Neutrophil (primary cell): ENCODE results near the gene TLK1.

Experiments
- H3K27ac ChIP-seq: fragments of 200-600 bp; sonication (generic); 2 replicates; pipeline ENCODE4 v1.5.1; 2016; ENCODE audit warnings: mild to moderate bottlenecking, moderate library complexity
- H3K27me3 ChIP-seq: fragments of 200-600 bp; sonication (generic); 2 replicates; pipeline ENCODE4 v1.6.0; 2016; ENCODE audit warnings: mild to moderate bottlenecking
- H3K36me3 ChIP-seq: fragments of 200-600 bp; sonication (generic); 2 replicates; pipeline ENCODE4 v1.5.1; 2017
- H3K4me1 ChIP-seq, 2 experiments: fragments of 200-600 bp in 1 of 2; sonication (generic) in 1 of 2; 1 replicate in 1 of 2; 2 replicates in 1 of 2; pipeline versions ENCODE4 v1.5.1 to v1.6.1; 2013 to 2016; ENCODE audit warnings: low read depth in 1 of 2, low read length in 1 of 2, mild to moderate bottlenecking in 1 of 2, moderate library complexity in 1 of 2; ENCODE audit not compliant: control insufficient read depth in 1 of 2, insufficient read depth in 1 of 2
- H3K4me3 ChIP-seq, 2 experiments: fragments of 200-600 bp in 1 of 2; sonication (generic) in 1 of 2; 1 replicate in 1 of 2; 2 replicates in 1 of 2; pipeline ENCODE4 v1.5.1; 2013 to 2016; ENCODE audit warnings: low read depth in 1 of 2, low read length in 1 of 2, mild to moderate bottlenecking in 1 of 2, moderate library complexity in 1 of 2
- H3K9me3 ChIP-seq: fragments of 200-600 bp; sonication (generic); 2 replicates; pipeline ENCODE4 v1.5.1; 2016
- TF ChIP-seq, protein P1 (sequence below): fragments of 200-600 bp; sonication (generic); IDR thresholded peaks from 2 replicates; pipeline ENCODE4 v1.5.1; 2016; ENCODE audit warnings: antibody characterized with exemption

TLK1 gene

DNA sequence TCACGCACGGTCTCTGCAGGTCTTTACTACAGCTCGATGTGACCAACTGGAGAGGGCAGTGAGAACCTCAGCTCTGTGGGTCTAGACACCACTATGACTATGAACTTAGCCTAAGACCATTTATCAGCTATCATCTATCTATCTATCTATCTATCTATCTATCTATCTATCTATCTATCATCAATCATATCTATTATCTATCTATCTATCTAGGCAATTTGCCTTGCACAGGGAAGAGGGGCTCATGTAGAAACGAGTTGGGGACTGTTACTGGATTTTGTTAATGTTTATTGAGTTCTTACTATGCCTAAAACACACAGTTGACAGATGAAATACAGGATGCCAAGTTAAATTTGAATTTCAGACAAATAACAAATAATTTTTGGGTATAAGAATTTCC lies 41.1 kb upstream of the TLK1 start:
- Histone ChIP-seq H3K27me3 (no peaks in the 10 kb centered on the region), H3K27ac (no peak overlapping the region), H3K4me1 (no peaks in the 10 kb centered on the region), H3K36me3 (no peaks in the 10 kb centered on the region), H3K4me3 (no peak overlapping the region), H3K9me3 (no peaks in the 10 kb centered on the region)
- TF ChIP-seq, protein P1, sequence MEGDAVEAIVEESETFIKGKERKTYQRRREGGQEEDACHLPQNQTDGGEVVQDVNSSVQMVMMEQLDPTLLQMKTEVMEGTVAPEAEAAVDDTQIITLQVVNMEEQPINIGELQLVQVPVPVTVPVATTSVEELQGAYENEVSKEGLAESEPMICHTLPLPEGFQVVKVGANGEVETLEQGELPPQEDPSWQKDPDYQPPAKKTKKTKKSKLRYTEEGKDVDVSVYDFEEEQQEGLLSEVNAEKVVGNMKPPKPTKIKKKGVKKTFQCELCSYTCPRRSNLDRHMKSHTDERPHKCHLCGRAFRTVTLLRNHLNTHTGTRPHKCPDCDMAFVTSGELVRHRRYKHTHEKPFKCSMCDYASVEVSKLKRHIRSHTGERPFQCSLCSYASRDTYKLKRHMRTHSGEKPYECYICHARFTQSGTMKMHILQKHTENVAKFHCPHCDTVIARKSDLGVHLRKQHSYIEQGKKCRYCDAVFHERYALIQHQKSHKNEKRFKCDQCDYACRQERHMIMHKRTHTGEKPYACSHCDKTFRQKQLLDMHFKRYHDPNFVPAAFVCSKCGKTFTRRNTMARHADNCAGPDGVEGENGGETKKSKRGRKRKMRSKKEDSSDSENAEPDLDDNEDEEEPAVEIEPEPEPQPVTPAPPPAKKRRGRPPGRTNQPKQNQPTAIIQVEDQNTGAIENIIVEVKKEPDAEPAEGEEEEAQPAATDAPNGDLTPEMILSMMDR = no peak

DNA sequence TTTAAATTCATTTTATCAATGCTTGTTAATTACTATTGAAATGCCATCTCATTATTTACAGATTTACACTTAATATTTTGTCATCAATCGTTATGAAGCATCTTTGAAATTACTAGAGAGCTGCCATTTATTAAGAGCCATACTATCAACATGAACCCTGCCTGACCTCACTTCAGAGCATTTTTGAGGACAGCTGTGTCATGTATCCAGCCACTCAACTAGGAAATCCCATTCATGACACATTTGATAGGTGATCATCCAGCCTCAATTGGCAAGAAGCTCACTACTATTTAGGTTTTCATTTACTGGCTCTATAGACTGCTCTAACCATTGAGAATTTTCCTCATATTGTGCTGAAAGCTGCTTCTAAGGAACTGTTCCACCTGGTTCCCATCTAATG lies 40.6 kb upstream of the TLK1 start:
- H3K4me1 ChIP-seq = no peaks in the 10 kb centered on the region

DNA sequence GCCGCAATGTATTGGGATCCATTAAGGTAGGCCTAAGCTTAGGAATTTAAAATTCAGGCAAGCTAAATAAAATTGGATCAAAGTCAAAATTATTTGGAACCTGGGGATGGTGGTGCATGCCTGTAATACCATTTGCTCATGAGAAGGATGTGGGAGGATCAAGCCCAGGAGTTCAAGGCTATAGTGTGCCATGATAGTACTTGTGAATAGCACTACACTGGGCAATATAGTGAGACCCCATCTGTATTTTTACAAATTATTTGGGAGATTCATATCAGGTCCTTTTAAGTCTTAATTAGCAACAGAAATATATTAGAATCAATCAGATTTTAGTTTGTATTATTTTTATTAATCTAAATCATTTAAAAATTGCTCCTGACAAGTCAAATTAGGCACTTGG lies 39.8 kb upstream of the TLK1 start:
- H3K9me3 ChIP-seq = no peaks in the 10 kb centered on the region
- no peaks in the 10 kb centered on the region for H3K36me3 ChIP-seq
- no peaks in the 10 kb centered on the region for H3K27me3 ChIP-seq
- no peak overlapping the region for H3K4me3 ChIP-seq
- TF ChIP-seq, protein P1 = no peak
- no peaks in the 10 kb centered on the region for H3K4me1 ChIP-seq
- H3K27ac ChIP-seq = no peak overlapping the region

More for the DNA sequence above, 40.6 kb upstream of the TLK1 start:
- Histone ChIP-seq H3K36me3 (no peaks in the 10 kb centered on the region), H3K9me3 (no peaks in the 10 kb centered on the region), H3K27me3 (no peaks in the 10 kb centered on the region), H3K4me3 (no peak overlapping the region), H3K27ac (no peak overlapping the region)
- TF ChIP-seq, protein P1 = no peak

DNA sequence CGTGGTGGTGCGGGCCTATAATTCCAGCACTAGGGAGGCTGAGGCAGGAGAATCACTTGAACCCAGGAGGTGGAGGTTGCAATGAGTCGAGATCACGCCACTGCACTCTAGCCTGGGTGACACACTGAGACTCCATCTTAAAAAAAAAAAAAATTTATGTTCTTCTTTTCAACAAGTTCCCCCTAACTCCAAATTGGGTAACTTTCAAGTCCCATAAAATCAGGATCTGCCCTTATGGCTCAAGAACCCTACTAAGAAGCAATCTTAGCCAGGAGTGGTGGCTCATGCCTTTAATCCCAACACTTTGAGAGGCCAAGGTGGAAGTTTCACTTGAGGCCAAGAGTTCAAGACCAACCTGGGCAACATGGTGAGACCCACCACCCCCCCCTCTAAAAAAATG lies 30.3 kb upstream of the TLK1 start:
- no peak overlapping the region for H3K27ac ChIP-seq
- no peaks in the 10 kb centered on the region for H3K4me1 ChIP-seq
- H3K27me3 ChIP-seq = no peaks in the 10 kb centered on the region
- no peaks in the 10 kb centered on the region for H3K36me3 ChIP-seq
- TF ChIP-seq, protein P1 = no peak
- H3K9me3 ChIP-seq = no peaks in the 10 kb centered on the region
- no peak overlapping the region for H3K4me3 ChIP-seq

DNA sequence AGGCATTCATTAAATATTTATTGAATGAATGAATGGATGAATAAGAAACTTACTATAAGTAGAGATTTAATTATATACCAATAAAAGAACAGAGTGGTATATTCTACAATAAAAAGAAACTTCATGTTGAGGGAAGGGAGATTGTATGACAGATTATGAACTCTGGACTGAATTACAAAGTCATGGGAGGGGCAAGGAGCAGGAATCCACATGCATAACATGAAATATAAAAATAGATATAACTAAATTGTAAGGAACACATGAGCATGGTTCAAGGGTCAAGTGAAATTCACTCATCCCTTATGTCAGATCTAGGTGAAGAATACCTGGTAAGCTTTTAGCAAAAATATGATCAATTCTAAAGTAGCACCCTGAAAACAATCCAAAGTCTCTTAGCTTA lies 27.1 kb upstream of the TLK1 start:
- Histone ChIP-seq H3K36me3 (no peaks in the 10 kb centered on the region), H3K4me1 (no peaks in the 10 kb centered on the region), H3K4me3 (no peak overlapping the region), H3K27ac (no peak overlapping the region), H3K9me3 (no peaks in the 10 kb centered on the region), H3K27me3 (no peaks in the 10 kb centered on the region)
- TF ChIP-seq, protein P1 = no peak

DNA sequence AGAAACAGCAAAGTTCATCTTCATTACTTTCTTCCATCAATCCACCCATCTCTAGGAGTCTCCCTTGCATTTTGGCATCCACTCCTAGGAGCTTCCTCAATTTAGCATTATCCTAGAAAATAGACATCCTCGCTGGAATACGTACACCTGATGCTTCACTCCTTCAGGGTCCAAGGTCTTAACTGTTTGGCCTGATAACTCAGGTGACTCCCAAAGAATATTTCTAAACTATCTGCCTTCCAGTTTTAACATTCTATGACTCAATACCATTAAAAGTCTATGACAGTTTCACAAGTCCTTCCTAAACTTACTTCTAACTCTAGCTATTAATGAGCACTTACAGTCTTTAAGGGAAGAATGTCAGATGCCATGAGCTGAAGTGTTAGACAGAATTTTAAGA lies 26.5 kb upstream of the TLK1 start:
- TF ChIP-seq, protein P1 = no peak
- H3K9me3 ChIP-seq = no peaks in the 10 kb centered on the region
- no peaks in the 10 kb centered on the region for H3K27me3 ChIP-seq
- H3K4me1 ChIP-seq = no peaks in the 10 kb centered on the region
- no peak overlapping the region for H3K27ac ChIP-seq
- no peak overlapping the region for H3K4me3 ChIP-seq
- no peaks in the 10 kb centered on the region for H3K36me3 ChIP-seq
